Activated T-helper 1 cell treated with anti-CD3 and anti-CD28 coated beads, Interleukin-12 subunit alpha, Interleukin-12 subunit beta, Interleukin-2, Interleukin-4 antibody, amounts not matched to agents 30 ng/mL and 10 ng/mL and 1 ng/mL, durations not matched to agents 14 hours and 24 hours and 36 hours (primary cell): ENCODE data around the gene SEC14L3. TPM values are rescaled to one million over a fixed set of nuclear protein-coding genes. Genes with fewer than 3 reads are reported as not detected.
A peak's percentile ranks its signal among the peaks of the same experiment; 100 is the strongest.

Source experiments
- DNase-seq: peaks from one replicate; pipeline ENCODE4 v3.0.0; 2021; ENCODE audit warnings: low spot score
- H3K27ac Mint-ChIP-seq: one replicate; pipeline ENCODE4 v1.8.0; 2021; ENCODE audit warnings: mild to moderate bottlenecking, mixed read lengths
- H3K27me3 Mint-ChIP-seq: one replicate; pipeline ENCODE4 v1.8.0; 2022; ENCODE audit warnings: mild to moderate bottlenecking, moderate library complexity, mixed read lengths; ENCODE audit not compliant: insufficient read depth
- H3K36me3 Mint-ChIP-seq: one replicate; pipeline ENCODE4 v1.8.0; 2021; ENCODE audit warnings: low read depth, mixed read lengths
- H3K4me1 Mint-ChIP-seq: one replicate; pipeline ENCODE4 v1.8.0; 2021; ENCODE audit warnings: low read depth, mixed read lengths
- H3K4me3 Mint-ChIP-seq: one replicate; pipeline ENCODE4 v1.8.0; 2021; ENCODE audit warnings: mild to moderate bottlenecking, moderate library complexity, mixed read lengths
- H3K9me3 Mint-ChIP-seq: one replicate; pipeline ENCODE4 v1.8.0; 2021; ENCODE audit warnings: mixed read lengths
- intact Hi-C: fragments of 100-400 bp; cut with micrococcal nuclease; formaldehyde crosslinking; loops from one replicate; pipeline ENCODE4 v1.15.1; 2024
- total RNA-seq: library from RNA; stranded (reverse); gene quantifications from 2 replicates; pipeline ENCODE4 v1.2.3, GENCODE V29; 2022

Gene SEC14L3
- total RNA-seq, 1 donor from 2014 or later = not detected

GRCh38 chr22:30423959-30424533, 47.8 kb downstream of the SEC14L3 start:
- no peaks in the 10 kb centered on the region for H3K27me3 Mint-ChIP-seq
- peak; percentile 98 for DNase-seq
- peaks cover 66% of the 10 kb centered on the region for H3K4me1 Mint-ChIP-seq
- peaks cover 43% of the 10 kb centered on the region for H3K36me3 Mint-ChIP-seq
- intact Hi-C loops = loop anchor here (1.0 to 10.0 kb wide), 7 partner anchors 97 to 869 kb away; partner anchors contain the start of genes CASTOR1, OSM, TBC1D10A and THOC5
- no peaks in the 10 kb centered on the region for H3K9me3 Mint-ChIP-seq
- peak overlapping the region; percentile 98 for H3K4me3 Mint-ChIP-seq
- peak overlapping the region; percentile 99 for H3K27ac Mint-ChIP-seq

GRCh38 chr22:30423301-30423958, 48.4 kb downstream of the SEC14L3 start:
- peaks cover 39% of the 10 kb centered on the region for H3K36me3 Mint-ChIP-seq
- DNase-seq = peak; percentile 44
- H3K4me3 Mint-ChIP-seq = peak overlapping the region; percentile 98
- H3K27ac Mint-ChIP-seq = peak overlapping the region; percentile 99
- no peaks in the 10 kb centered on the region for H3K27me3 Mint-ChIP-seq
- intact Hi-C loops = loop anchor here (1.0 to 10.0 kb wide), 3 partner anchors 157 to 869 kb away; partner anchors contain the start of genes OSM and THOC5
- H3K4me1 Mint-ChIP-seq = peaks cover 66% of the 10 kb centered on the region
- no peaks in the 10 kb centered on the region for H3K9me3 Mint-ChIP-seq

- no peak for DNase-seq
- Mint-ChIP-seq H3K27me3 (no peaks in the 10 kb centered on the region), H3K4me1 (peaks cover 62% of the 10 kb centered on the region), H3K27ac (peak overlapping the region; percentile 99), H3K9me3 (no peaks in the 10 kb centered on the region), H3K36me3 (peaks cover 42% of the 10 kb centered on the region), H3K4me3 (peak overlapping the region; percentile 98)
- intact Hi-C loops = loop anchor here (1.0 to 10.0 kb wide), 4 partner anchors 8 to 868 kb away; partner anchors contain the start of genes OSM and THOC5
Observed at GRCh38 chr22:30422481-30423300, 49.1 kb downstream of the SEC14L3 start.

DNA sequence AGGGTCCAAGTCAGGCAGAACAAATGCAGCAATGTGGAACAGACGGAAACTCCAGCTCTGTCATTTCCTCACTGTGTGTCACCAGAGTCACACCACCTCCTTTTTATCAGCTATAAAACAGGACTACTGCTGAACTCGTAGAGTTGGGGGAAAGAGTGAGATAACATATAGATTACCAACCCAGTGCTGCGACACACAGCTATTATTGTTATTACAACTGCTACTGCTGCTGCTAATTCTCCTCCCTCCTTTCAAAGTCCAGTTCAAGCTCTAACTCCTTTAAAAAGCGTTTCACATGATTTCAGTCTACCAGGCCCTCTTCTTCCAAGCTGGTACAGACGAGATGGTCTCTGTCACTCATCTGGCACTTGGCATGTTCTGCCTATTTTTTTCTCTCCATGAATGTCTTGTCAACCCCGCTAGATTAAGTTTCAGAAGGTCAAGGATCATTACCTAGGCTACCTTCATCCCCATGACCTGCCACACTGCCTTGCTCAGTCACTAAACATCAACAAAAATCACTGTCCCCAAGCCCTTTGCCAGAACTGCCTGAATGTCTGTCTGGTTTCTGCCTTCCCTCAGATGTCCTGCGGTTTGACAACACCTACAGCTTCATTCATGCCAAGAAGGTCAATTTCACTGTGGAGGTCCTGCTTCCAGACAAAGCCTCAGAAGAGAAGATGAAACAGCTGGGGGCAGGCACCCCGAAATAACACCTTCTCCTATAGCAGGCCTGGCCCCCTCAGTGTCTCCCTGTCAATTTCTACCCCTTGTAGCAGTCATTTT, 49.9 kb downstream of the SEC14L3 start:
- no peak for DNase-seq
- intact Hi-C loops = loop anchor here (1.0 to 10.0 kb wide), 3 partner anchors 8 to 867 kb away; partner anchors contain the start of gene THOC5
- H3K9me3 Mint-ChIP-seq = no peaks in the 10 kb centered on the region
- H3K27ac Mint-ChIP-seq = peak overlapping the region; percentile 99
- peaks cover 56% of the 10 kb centered on the region for H3K4me1 Mint-ChIP-seq
- peaks cover 44% of the 10 kb centered on the region for H3K36me3 Mint-ChIP-seq
- peak overlapping the region; percentile 98 for H3K4me3 Mint-ChIP-seq
- H3K27me3 Mint-ChIP-seq = no peaks in the 10 kb centered on the region

DNA sequence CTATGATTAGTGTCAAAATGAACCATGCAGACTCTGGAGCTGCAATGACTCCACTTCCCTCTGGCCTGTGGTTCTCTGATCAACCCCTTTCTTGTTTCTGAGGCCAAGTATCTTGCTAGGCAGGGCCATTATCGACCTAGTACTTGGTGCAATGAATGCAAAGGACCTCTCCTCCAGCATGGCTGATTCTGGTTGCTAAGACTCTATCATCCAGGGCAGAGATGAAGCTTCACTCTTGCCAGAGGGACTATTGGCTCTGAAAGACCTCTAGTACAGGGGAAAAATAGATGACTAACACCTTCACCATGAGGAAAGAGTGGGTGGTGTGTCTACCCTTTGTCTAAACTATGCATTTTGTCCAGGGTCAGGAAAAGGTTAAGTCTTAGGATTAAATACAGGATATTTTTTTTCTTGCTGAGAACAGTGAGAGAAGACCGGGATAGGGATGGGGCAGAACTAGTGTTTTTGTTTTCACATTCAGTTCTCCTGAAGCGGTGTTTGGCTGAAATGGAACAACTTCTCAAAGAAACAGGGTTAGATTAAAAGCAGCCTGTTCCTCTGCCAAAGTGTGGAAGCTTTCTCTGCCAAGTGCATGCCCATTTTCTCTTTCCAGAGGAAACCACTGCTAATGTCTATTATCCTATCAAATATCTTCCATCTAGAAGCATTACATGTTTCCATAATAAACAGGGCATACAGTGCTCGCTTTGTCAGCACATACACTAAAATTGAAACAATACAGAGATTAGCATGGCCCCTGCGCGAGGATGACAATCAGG, 51.3 kb downstream of the SEC14L3 start:
- DNase-seq = no peak
- H3K4me3 Mint-ChIP-seq = peak overlapping the region; percentile 72
- H3K36me3 Mint-ChIP-seq = peaks cover 54% of the 10 kb centered on the region
- intact Hi-C loops = loop anchor here (5.0 to 10.0 kb wide), 2 partner anchors 322 to 866 kb away; partner anchors contain the start of gene THOC5
- peaks cover 56% of the 10 kb centered on the region for H3K4me1 Mint-ChIP-seq
- H3K27ac Mint-ChIP-seq = peak overlapping the region; percentile 95
- no peaks in the 10 kb centered on the region for H3K9me3 Mint-ChIP-seq
- no peaks in the 10 kb centered on the region for H3K27me3 Mint-ChIP-seq

- intact Hi-C loops = no loop called here
- H3K4me3 Mint-ChIP-seq = no peak overlapping the region
- H3K27ac Mint-ChIP-seq = no peak overlapping the region
- no peaks in the 10 kb centered on the region for H3K27me3 Mint-ChIP-seq
- no peak for DNase-seq
- H3K36me3 Mint-ChIP-seq = peaks cover 66% of the 10 kb centered on the region
- no peaks in the 10 kb centered on the region for H3K9me3 Mint-ChIP-seq
- H3K4me1 Mint-ChIP-seq = peaks cover 64% of the 10 kb centered on the region
Observed at GRCh38 chr22:30416837-30417236, 55.0 kb downstream of the SEC14L3 start.

GRCh38 chr22:30416403-30416802, 55.4 kb downstream of the SEC14L3 start:
- Mint-ChIP-seq H3K27ac (no peak overlapping the region), H3K27me3 (no peaks in the 10 kb centered on the region), H3K36me3 (peaks cover 64% of the 10 kb centered on the region), H3K9me3 (no peaks in the 10 kb centered on the region), H3K4me1 (peaks cover 63% of the 10 kb centered on the region), H3K4me3 (no peak overlapping the region)
- DNase-seq = no peak
- intact Hi-C loops = no loop called here

DNA sequence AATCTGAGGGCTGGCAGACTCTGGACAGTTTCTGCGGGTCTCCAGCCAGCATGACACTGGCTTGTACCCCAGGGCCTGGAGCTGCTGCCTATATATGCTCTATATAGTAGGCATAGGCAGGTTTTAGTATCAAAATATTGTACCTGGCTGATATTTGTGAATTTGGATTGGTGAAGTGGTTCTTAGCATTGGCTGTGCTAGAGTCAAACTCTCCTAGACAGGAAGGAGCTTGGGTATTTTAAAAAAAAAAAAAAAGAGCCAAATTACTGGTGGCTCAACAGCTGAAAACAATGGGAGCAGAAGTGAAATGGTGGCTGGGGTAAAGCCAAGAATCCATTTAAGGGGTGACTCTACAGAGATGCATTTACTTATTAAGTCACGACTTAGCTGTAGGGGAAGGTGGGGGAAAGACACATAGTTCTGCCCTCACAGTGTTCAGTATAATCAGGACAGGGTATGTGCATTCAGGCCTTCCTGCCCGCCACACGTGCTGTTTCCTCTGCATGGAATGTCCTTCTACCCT, 57.2 kb downstream of the SEC14L3 start:
- Mint-ChIP-seq H3K27me3 (no peaks in the 10 kb centered on the region), H3K36me3 (peaks cover 64% of the 10 kb centered on the region), H3K4me1 (peaks cover 49% of the 10 kb centered on the region), H3K9me3 (no peaks in the 10 kb centered on the region), H3K4me3 (peak overlapping the region; percentile 24), H3K27ac (peak overlapping the region; percentile 82)
- intact Hi-C loops = loop anchor here (1.0 kb wide), 1 partner anchor 8 kb away; no protein-coding TSS in a partner anchor
- DNase-seq = no peak

DNA sequence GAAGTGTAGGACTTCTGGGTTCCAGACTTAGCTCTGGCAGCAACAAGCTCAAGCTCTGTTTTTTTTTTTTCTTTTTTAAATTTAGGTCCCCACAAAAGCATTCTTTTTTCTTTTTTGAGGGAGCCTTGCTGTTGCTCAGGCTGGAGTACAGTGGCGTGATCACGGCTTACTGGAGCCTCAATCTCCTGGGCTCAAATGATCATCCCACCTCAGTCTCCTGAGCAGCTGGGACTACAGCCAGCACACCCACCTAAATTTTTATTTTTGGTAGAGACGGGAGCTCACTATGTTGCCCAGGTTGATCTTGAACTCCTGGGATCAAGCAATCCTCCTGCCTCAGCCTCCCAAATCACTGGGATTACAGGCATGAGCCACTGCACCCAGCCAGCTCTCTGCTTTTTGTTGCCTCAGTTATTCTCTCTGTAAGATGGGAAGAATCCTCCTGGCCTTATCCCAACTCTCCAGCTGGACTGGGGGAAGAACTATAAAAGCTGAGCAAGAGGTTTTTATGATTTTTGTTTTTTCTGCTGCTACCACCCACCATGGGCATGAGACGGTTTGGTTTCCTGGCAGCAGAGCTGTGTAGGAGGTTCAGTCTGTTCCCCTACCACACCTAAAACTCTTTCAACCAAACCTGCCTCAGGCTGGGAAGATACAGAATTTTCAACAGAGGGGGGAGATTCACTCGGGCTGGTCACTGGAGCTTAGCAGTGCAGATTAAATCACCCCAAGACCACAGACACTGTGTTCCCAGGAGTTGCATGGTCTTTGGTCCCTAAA, 57.9 kb downstream of the SEC14L3 start:
- no peak for DNase-seq
- Mint-ChIP-seq H3K27ac (peak overlapping the region; percentile 82), H3K36me3 (peaks cover 67% of the 10 kb centered on the region), H3K9me3 (no peaks in the 10 kb centered on the region), H3K27me3 (no peaks in the 10 kb centered on the region), H3K4me3 (peak overlapping the region; percentile 24), H3K4me1 (peaks cover 49% of the 10 kb centered on the region)
- intact Hi-C loops = loop anchor here (1.0 kb wide), 1 partner anchor 8 kb away; no protein-coding TSS in a partner anchor

GRCh38 chr22:30413001-30413400, 58.8 kb downstream of the SEC14L3 start:
- Mint-ChIP-seq H3K36me3 (peaks cover 69% of the 10 kb centered on the region), H3K4me1 (peaks cover 56% of the 10 kb centered on the region), H3K9me3 (no peaks in the 10 kb centered on the region), H3K4me3 (peak overlapping the region; percentile 0), H3K27ac (peak overlapping the region; percentile 82), H3K27me3 (no peaks in the 10 kb centered on the region)
- intact Hi-C loops = no loop called here
- no peak for DNase-seq

DNA sequence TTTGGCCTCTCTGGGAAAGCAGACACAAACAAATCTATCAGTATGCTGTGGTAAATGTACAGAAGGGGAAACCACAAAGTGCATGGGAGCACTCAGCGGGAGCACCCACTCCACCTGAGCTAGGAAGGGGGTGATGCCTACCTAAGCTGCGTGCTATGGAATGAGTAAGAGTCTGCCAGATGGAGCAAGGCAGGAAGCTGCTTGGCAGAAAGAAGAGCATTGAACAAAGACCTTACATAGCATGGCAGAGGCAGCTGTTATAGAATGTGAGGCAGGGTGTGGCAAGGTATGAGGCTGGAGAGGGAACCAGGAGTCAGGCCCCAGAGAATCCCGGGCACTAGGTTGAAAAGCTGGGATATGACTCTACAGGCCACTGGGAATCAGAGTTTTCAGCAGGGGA, 60.0 kb downstream of the SEC14L3 start:
- Mint-ChIP-seq H3K9me3 (no peaks in the 10 kb centered on the region), H3K27ac (no peak overlapping the region), H3K4me3 (no peak overlapping the region), H3K27me3 (no peaks in the 10 kb centered on the region), H3K36me3 (peaks cover 66% of the 10 kb centered on the region), H3K4me1 (peaks cover 53% of the 10 kb centered on the region)
- intact Hi-C loops = no loop called here
- no peak for DNase-seq
